NOMO-1 treated with dmso at 0.1 percent for 144 hours (cell line): ENCODE measurements around the gene TBX20.

Experiments used
- DNase-seq: peaks from one replicate; lab custom pipeline; 2025; ENCODE audit not compliant: unreplicated experiment; lab: John Stamatoyannopoulos, UW

TBX20 gene

GRCh38 chr7:35253710-35254495 is at the start of gene TBX20:
Gene TBX20, minus strand, starts transcription at chr7:35254100. Its CDS starts 480 bp downstream, at chr7:35253620.
- DNase-seq: peak; percentile 38

GRCh38 chr7:35289376-35289775 is 35.5 kb upstream of the TBX20 start:
- DNase-seq: no peak

GRCh38 chr7:35286986-35287385 is 33.1 kb upstream of the TBX20 start:
- DNase-seq: no peak

GRCh38 chr7:35286422-35286821 is 32.5 kb upstream of the TBX20 start:
- no peak for DNase-seq

- no peak for DNase-seq
Observed at GRCh38 chr7:35285799-35286198, 31.9 kb upstream of the TBX20 start.

- no peak for DNase-seq
Observed at GRCh38 chr7:35280902-35281301, 27.0 kb upstream of the TBX20 start.

- no peak for DNase-seq
Observed at GRCh38 chr7:35277359-35277758, 23.5 kb upstream of the TBX20 start.

- DNase-seq: no peak
Observed at GRCh38 chr7:35272246-35272645, 18.3 kb upstream of the TBX20 start.

- no peak for DNase-seq
Observed at GRCh38 chr7:35268953-35269352, 15.1 kb upstream of the TBX20 start.

GRCh38 chr7:35267411-35267810 is 13.5 kb upstream of the TBX20 start:
- DNase-seq: no peak

- no peak for DNase-seq
Observed at GRCh38 chr7:35263396-35263795, 9.5 kb upstream of the TBX20 start.

- DNase-seq: no peak
Observed at GRCh38 chr7:35261476-35262285, 7.8 kb upstream of the TBX20 start.

GRCh38 chr7:35261041-35261440 is 7.1 kb upstream of the TBX20 start:
- no peak for DNase-seq

- DNase-seq: no peak
Observed at GRCh38 chr7:35260246-35260645, 6.3 kb upstream of the TBX20 start.

- DNase-seq: no peak
Observed at GRCh38 chr7:35259523-35259908, 5.6 kb upstream of the TBX20 start.

- DNase-seq: no peak
Observed at GRCh38 chr7:35258868-35259522, 5.1 kb upstream of the TBX20 start.

GRCh38 chr7:35258125-35258867 is 4.4 kb upstream of the TBX20 start:
- no peak for DNase-seq

GRCh38 chr7:35257251-35258124 is 3.6 kb upstream of the TBX20 start:
- DNase-seq: no peak

- DNase-seq: no peak
Observed at GRCh38 chr7:35256256-35257175, 2.6 kb upstream of the TBX20 start.
